Esophagus squamous epithelium (tissue), 4 donors: Measurements from ENCODE around the gene CNST.

Experiments used
- CTCF ChIP-seq, 6 experiments: fragments of 450-650 bp in 4 of 6; fragments of 200-600 bp in 2 of 6; sonication (generic) in 2 of 6; IDR thresholded peaks; one replicate each; pipeline ENCODE4 v1.5.1; 2016 to 2019; ENCODE audit warnings: antibody characterized with exemption in 6 of 6, mild to moderate bottlenecking in 4 of 6, moderate library complexity in 4 of 6
- POLR2A ChIP-seq, 4 donors: fragments of 450-650 bp; IDR thresholded peaks; one replicate each; pipeline ENCODE4 v1.6.1; 2017; ENCODE audit warnings: antibody characterized with exemption in 4 of 4, mild to moderate bottlenecking in 4 of 4, moderate library complexity in 3 of 4

GRCh38 chr1:246554201-246554600 is 12.1 kb upstream of the CNST start:
- TF ChIP-seq CTCF (IDR thresholded peaks at IDR 0.05) (no peak), POLR2A (IDR thresholded peaks at IDR 0.05) (no peak)
